Measurements from ENCODE around the gene STYXL1.

The STYXL1 gene

DNA sequence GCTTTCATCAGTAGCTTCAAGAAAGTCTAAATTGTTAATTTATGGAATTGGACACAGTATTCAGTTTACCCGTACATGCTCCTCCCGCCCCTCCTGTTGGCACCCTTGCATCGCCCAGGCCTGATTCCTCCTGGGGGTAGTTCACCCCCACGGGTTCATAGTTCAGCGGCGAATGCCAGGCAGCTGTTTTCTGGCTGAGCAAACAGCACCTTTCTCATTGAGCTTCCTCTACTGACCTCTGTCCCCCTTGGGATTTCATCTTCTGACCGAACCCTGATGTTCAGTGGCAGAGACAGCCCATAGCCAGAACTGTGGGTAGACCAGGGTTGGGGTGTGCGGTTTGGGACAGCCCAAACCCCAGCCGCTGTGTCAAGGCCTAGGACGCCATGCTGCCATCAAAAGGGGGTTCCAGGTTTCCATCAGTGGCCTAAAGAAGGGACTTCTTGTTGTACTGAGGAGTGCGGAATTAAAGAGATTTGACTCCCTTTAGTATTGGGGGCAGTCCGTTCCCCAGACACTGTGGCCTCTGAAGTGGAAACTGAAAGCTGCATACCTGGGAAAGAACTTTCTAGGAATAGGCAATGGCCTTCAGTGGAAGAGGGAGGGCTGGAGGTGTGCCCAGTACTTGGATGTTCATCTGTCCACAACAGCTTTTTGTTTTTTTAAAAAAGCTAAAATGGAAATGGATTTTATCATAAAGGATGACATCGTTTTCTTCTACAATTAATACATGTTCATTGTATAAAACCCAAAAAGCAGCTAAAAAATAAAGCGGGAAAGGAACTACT lies 19.1 kb upstream of the STYXL1 start:
- H2AFZ ChIP-seq (ENCODE audit: low read depth) = no peak overlapping the region
- no peak overlapping the region for H3K4me2 ChIP-seq
- peaks cover 11% of the 10 kb centered on the region; the same call in 1 of the 2 replicates for H3K36me3 ChIP-seq (ENCODE audit: insufficient read depth)
- no peak overlapping the region for H3K9ac ChIP-seq
- no peak overlapping the region for H3K27ac ChIP-seq
- no peak overlapping the region for H3K4me3 ChIP-seq (IDR thresholded peaks at IDR 0.05; ENCODE audit: insufficient read depth, low read depth, low read length)
- no peaks in the 10 kb centered on the region for H4K20me1 ChIP-seq (ENCODE audit: insufficient read depth)
- H3K79me2 ChIP-seq (ENCODE audit: insufficient read depth, low read depth) = no peaks in the 10 kb centered on the region
- TF ChIP-seq, protein P1, sequence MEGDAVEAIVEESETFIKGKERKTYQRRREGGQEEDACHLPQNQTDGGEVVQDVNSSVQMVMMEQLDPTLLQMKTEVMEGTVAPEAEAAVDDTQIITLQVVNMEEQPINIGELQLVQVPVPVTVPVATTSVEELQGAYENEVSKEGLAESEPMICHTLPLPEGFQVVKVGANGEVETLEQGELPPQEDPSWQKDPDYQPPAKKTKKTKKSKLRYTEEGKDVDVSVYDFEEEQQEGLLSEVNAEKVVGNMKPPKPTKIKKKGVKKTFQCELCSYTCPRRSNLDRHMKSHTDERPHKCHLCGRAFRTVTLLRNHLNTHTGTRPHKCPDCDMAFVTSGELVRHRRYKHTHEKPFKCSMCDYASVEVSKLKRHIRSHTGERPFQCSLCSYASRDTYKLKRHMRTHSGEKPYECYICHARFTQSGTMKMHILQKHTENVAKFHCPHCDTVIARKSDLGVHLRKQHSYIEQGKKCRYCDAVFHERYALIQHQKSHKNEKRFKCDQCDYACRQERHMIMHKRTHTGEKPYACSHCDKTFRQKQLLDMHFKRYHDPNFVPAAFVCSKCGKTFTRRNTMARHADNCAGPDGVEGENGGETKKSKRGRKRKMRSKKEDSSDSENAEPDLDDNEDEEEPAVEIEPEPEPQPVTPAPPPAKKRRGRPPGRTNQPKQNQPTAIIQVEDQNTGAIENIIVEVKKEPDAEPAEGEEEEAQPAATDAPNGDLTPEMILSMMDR (conservative IDR thresholded peaks at IDR 0.05; ENCODE audit: low read depth, low read length) = no peak
- no peaks in the 10 kb centered on the region for H3K4me1 ChIP-seq (ENCODE audit: low read depth, poor library complexity, severe bottlenecking)
- H3K27me3 ChIP-seq (ENCODE audit: insufficient read depth, low read depth) = no peaks in the 10 kb centered on the region

- no peaks in the 10 kb centered on the region for H4K20me1 ChIP-seq (ENCODE audit: insufficient read depth)
- H3K27ac ChIP-seq = no peak overlapping the region
- H3K9ac ChIP-seq = no peak overlapping the region
- H3K4me2 ChIP-seq = no peak overlapping the region
- H3K4me3 ChIP-seq (IDR thresholded peaks at IDR 0.05; ENCODE audit: insufficient read depth, low read depth, low read length) = no peak overlapping the region
- H3K36me3 ChIP-seq (ENCODE audit: insufficient read depth) = peaks cover 11% of the 10 kb centered on the region; the same call in 1 of the 2 replicates
- no peaks in the 10 kb centered on the region for H3K79me2 ChIP-seq (ENCODE audit: insufficient read depth, low read depth)
- H3K27me3 ChIP-seq (ENCODE audit: insufficient read depth, low read depth) = no peaks in the 10 kb centered on the region
- no peaks in the 10 kb centered on the region for H3K4me1 ChIP-seq (ENCODE audit: low read depth, poor library complexity, severe bottlenecking)
- no peak overlapping the region for H2AFZ ChIP-seq (ENCODE audit: low read depth)
- TF ChIP-seq, protein P1 (conservative IDR thresholded peaks at IDR 0.05; ENCODE audit: low read depth, low read length) = no peak
Measured at GRCh38 chr7:76065016-76065612, 17.3 kb upstream of the STYXL1 start.

- no peaks in the 10 kb centered on the region for H3K4me1 ChIP-seq (ENCODE audit: low read depth, poor library complexity, severe bottlenecking)
- no peak overlapping the region for H2AFZ ChIP-seq (ENCODE audit: low read depth)
- H3K79me2 ChIP-seq (ENCODE audit: insufficient read depth, low read depth) = no peaks in the 10 kb centered on the region
- peaks cover 14% of the 10 kb centered on the region; the same call in 1 of the 2 replicates for H3K36me3 ChIP-seq (ENCODE audit: insufficient read depth)
- no peak overlapping the region for H3K27ac ChIP-seq
- H3K9ac ChIP-seq = no peak overlapping the region
- no peak overlapping the region for H3K4me2 ChIP-seq
- TF ChIP-seq, protein P1 (conservative IDR thresholded peaks at IDR 0.05; ENCODE audit: low read depth, low read length) = no peak
- no peaks in the 10 kb centered on the region for H4K20me1 ChIP-seq (ENCODE audit: insufficient read depth)
- no peak overlapping the region for H3K4me3 ChIP-seq (IDR thresholded peaks at IDR 0.05; ENCODE audit: insufficient read depth, low read depth, low read length)
- H3K27me3 ChIP-seq (ENCODE audit: insufficient read depth, low read depth) = no peaks in the 10 kb centered on the region
Measured at GRCh38 chr7:76064208-76064970, 16.6 kb upstream of the STYXL1 start.

GRCh38 chr7:76063525-76063924 lies 15.7 kb upstream of the STYXL1 start:
- H3K4me3 ChIP-seq (IDR thresholded peaks at IDR 0.05; ENCODE audit: insufficient read depth, low read depth, low read length) = no peak overlapping the region
- no peaks in the 10 kb centered on the region for H3K79me2 ChIP-seq (ENCODE audit: insufficient read depth, low read depth)
- H3K36me3 ChIP-seq (ENCODE audit: insufficient read depth) = peaks cover 18% of the 10 kb centered on the region; the same call in 1 of the 2 replicates
- H3K27ac ChIP-seq = no peak overlapping the region
- no peaks in the 10 kb centered on the region for H3K4me1 ChIP-seq (ENCODE audit: low read depth, poor library complexity, severe bottlenecking)
- H2AFZ ChIP-seq (ENCODE audit: low read depth) = no peak overlapping the region
- no peak overlapping the region for H3K4me2 ChIP-seq
- H3K27me3 ChIP-seq (ENCODE audit: insufficient read depth, low read depth) = no peaks in the 10 kb centered on the region
- TF ChIP-seq, protein P1 (conservative IDR thresholded peaks at IDR 0.05; ENCODE audit: low read depth, low read length) = no peak
- no peaks in the 10 kb centered on the region for H4K20me1 ChIP-seq (ENCODE audit: insufficient read depth)
- H3K9ac ChIP-seq = no peak overlapping the region

Measured in KMS-11 (cell line).